Central memory CD4-positive, alpha-beta T cell (primary cell): ENCODE data around the gene OR4D2.

Source experiments
- DNase-seq: peaks from one replicate; pipeline ENCODE4 v3.0.0; 2022

OR4D2 gene

GRCh38 chr17:58217766-58218165, 51.0 kb downstream of the OR4D2 start:
- no peak for DNase-seq

GRCh38 chr17:58219007-58219788, 52.4 kb downstream of the OR4D2 start, which contains the start of gene MKS1:
Gene MKS1, minus strand, starts transcription at chr17:58219255. Its CDS starts 25 bp downstream, at chr17:58219230.
- DNase-seq: peak; percentile 95

- DNase-seq: no peak
Observed at GRCh38 chr17:58219789-58220183, 53.0 kb downstream of the OR4D2 start.
